Left ventricle myocardium superior (tissue), 1 donor: ENCODE measurements around the gene BABAM2. TPM values are rescaled to one million over a fixed set of nuclear protein-coding genes. Genes with fewer than 3 reads are reported as not detected.

Source experiments
- ATAC-seq: fragments of 200-7000 bp; cut with Tn5 transposase; one replicate; pipeline ENCODE4 v1.9.1; 2020; ENCODE audit warnings: mild to moderate bottlenecking, moderate library complexity
- DNase-seq: peaks from one replicate; pipeline ENCODE4 v3.0.0-alpha.2; 2020
- intact Hi-C: fragments of 100-400 bp; cut with micrococcal nuclease; formaldehyde crosslinking; loops from one replicate; pipeline ENCODE4 v1.11.0; 2022
- total RNA-seq: library from RNA; stranded (reverse); fragmentation: NEBNext Ultra II Directional; extraction: Animal tissue kit (Norgen Biotek cat#: 25700); gene quantifications from one replicate; pipeline ENCODE4 v1.2.1, GENCODE V29; 2021
- donor health status: DM: no; HTN: yes; CAD: no; lungs with severe emphysema.

BABAM2 gene
- total RNA-seq, 1 donor from 2014 or later = 56.8 TPM

DNA sequence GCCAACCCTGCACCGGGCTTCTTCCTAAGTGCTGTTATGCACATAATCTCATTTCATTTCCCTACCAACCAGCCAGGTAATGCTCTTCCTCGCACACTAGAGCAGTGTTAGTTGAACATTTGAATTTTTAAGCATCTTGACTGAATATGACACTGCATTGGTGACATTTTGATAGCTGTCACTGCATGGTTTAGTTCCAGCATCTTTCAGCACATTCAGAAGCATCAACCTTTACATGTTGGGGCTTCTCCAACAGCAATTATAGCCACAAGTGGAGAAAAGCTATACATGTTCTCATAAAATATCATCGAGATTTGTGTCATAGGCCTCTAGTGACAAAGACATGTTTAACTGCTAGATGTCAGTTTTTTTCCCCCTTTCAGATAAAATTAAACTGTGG is 272.0 kb downstream of the BABAM2 start:
- DNase-seq (no peak), ATAC-seq (no peak)
- intact Hi-C loops = no loop called here

DNA sequence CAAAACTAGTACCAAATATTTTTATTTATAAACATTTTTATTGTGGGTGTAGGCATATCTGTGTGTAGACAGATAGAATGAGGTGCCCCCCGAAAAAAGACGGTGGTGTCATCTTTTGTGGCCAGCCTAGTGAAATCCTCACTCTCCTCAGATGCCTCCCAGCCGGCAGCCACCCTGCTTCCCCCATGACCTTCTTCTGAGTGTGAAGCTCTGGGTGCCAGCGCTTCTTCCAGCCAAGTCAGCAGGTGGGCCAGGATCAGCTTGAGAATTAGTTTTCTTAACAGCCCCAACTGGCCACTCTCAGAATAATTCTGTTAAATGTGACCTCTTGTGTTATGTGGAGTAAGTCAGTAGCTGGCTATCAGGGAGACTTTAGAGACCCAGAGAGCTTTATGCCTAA is 272.5 kb downstream of the BABAM2 start:
- intact Hi-C loops = no loop called here
- peak; percentile 40 for DNase-seq
- peak; percentile 36 for ATAC-seq

DNA sequence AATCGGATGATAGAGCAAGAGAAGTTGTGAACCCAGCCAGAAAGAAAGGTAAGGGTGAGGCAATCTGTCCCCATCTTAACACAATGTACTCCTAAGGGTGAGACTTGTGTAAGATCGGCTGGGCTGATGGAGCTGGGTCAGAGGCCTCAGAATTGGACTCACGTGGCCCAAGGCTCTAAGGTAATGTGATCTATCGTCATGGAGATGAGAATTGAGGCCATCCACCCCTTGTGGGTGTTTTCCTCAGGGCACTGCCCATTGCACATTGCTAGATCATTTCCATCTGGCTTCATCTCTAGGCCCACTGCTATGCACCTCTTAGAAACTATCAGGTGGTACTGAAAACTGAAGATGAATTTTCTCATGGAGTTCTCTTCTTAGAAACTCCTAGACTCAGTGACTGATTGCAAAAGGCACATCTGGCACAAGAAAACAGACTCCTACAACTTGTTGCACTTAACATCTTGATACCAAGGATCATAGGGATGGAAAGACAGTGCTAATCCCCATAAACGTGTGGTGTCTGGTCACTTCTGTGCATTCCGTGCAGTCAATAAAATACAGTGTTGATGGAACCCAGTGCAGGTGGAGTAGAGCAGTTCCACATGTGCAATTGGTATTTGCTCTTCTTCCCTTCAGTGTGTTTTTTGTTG is 273.2 kb downstream of the BABAM2 start:
- no peak for DNase-seq
- peak; percentile 2 for ATAC-seq
- intact Hi-C loops = no loop called here

DNA sequence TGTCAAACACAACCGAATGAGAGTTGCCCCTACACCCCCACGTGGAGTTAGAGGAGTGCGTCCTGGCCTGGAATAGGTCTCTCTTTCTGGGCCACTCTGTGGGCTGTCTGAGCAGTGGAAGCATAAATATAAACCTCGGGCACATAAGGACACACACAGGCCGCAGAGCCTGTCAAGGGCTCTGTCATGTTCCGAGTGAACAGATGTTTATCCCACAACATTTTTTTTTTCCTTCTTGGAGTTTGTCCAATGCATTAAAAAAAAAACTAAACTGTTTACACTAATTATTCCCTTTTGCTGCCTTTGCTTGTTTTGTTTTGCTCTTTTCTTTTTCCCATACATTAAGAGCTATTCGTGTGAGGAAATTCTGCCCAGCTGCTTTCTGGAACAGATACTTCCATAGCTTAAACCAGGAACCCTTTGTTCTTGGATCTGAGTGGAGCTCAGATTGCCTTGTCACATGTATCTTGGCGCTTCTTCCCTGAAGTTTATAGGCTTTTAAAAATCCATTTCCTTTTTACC is 273.8 kb downstream of the BABAM2 start:
- intact Hi-C loops = no loop called here
- peak; percentile 55 for DNase-seq
- peak; percentile 96 for ATAC-seq

DNA sequence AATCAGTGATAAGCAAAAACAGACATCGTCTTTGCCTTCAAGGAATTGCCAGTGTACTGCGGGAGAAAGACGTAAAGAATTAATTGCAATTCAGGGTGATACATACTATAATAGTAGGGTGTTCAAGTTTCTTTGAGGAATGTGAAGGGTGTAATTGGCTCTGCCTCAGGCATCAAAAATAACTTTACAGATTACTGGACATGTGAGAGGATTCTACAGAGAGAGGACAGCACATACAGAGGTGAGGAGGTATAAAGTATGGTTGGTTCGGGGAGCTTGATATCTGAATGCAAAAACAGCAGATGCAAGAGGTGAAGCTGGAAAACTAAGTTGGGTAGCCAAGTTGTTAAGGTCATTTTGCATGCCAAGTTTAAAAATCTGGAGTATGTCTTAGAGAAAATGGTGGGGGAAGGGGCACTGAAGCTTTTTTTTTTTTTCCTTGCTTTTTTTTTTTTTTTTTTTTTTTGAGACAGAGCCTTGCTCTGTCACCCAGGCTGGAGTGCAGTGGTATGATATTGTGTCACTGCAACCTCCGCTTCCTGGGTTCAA is 274.6 kb downstream of the BABAM2 start:
- ATAC-seq = peak; percentile 73
- intact Hi-C loops = no loop called here
- no peak for DNase-seq

DNA sequence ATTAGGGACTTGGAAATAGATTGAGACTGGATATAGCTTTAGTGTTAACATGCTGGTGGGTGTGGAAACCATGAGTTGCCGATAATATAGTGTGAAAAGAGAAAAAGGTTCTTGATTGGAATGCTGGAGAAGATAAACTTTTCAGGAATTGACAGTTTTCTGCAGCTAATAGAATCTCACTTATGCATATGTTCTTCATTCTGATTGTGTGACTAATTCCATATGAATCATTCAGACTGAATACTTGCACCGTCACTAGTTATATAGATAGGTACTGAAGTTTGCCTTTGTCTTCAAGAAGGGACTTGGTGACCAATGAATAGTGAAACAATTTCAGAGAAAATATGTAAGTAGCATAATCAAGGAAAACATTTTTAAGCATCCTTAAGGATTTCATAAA is 276.4 kb downstream of the BABAM2 start:
- ATAC-seq (no peak), DNase-seq (no peak)
- intact Hi-C loops = no loop called here

DNA sequence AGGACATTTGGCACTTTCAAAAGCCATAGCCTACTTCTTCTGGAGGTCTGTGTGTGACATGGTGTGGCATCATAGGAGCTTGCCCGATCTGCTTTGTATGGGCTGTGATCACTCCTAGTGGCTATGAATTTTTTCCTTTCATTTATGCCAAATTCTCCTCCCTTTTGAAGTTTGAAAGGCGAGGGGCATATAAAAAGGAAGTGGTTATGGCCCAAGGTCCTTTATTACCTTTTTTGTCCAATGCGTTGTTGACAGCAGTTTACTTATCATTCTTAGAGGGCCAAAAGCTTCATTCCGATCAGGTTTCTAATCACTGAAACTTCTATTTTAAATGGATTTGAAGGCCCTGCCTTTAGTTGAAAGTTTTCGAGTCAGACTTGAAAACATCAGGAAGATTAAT is 277.8 kb downstream of the BABAM2 start:
- intact Hi-C loops = no loop called here
- DNase-seq (no peak), ATAC-seq (no peak)

DNA sequence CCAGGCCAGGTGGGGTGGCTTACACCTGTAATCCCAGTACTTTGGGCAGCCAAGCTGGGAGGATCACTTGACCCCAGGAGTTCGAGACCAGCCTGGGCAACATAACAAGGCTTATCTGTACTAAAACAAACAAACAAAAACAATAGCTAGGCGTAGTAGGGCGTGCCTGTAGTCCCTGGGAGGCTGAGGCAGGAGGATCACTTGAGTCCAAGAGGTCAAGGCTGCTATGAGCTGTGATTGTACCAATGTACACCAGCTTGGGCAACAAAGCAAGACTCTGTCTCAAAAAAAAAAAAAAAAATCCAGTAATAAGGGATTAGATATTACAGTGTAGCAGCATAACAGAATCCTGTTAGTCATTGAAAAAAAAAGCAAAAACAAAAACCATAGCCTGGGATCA is 279.0 kb downstream of the BABAM2 start:
- ATAC-seq = no peak
- DNase-seq = no peak
- intact Hi-C loops = no loop called here

DNA sequence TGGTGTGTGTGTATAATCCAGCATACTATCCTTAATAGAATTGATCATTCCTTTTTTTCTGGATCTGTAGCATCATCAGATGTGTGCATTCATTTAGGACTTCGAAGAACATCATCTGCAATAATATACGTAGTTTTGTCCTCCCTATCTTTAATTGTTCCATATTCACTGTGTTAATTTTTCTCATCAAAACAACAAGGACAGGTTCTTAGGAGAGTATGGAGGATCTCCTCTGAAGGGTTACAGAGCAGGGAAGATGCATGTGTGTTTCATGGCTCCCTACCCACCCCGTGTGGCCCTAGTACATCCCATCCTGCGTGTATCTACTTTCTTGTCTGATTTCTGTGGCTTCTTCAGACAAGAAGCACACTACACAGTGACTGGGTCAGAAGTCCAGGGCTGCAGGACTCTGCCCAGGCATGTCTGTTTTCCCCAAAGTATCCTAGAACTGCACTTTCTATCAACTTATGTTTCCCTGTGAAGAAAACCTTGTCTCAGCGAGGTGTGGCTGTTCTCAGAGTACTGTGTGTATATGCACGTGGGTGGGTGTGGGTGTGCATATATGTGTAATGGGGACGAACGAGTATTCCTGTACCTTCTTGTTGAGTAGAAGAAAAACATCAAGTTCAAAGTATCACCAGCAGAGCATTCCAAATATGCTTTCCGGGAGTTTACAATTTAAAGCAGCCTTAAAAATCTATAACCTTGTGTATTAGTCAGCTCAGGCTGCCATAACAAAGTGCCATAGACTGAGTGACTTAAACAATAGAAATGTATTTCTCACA is 281.8 kb downstream of the BABAM2 start:
- DNase-seq (no peak), ATAC-seq (no peak)
- intact Hi-C loops = no loop called here

DNA sequence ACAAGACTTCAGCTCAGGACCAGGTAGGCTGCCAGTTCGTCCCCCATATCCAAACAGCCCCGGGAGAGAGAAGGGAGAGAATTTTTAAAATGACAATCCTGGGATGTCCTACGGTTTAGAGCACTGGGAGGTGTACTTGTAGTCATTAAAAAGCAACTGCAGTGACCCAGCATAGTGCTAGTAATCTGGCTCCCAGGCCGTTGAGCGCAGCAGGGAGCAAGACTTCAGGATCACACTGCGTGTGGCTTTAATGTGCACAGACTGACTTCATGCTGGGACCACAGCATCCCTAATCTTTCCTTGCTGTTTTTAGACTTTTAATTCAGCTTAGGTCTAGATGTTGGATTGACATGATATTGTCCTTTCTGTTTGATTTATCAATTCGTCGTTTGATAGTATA is 282.8 kb downstream of the BABAM2 start:
- intact Hi-C loops = no loop called here
- no peak for DNase-seq
- no peak for ATAC-seq

DNA sequence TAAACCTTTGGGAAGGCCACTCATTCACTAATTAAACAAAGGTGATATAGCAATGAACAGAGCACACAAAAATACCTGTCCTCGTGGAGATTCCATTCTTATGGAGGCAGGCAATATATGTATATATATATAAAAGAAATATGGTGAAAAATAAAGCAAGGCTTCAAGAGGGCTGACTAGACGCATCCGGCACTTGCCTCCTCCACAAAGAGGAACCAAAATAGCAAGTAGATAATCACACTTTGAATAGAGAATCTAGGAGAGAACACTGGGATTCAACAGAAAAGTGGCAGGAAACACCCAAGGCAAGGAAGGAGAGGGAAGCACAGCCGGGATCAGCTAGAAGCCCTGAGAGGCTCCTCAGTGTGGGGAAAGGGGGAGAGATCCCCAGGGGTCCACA is 283.7 kb downstream of the BABAM2 start:
- no peak for ATAC-seq
- intact Hi-C loops = no loop called here
- DNase-seq = no peak

DNA sequence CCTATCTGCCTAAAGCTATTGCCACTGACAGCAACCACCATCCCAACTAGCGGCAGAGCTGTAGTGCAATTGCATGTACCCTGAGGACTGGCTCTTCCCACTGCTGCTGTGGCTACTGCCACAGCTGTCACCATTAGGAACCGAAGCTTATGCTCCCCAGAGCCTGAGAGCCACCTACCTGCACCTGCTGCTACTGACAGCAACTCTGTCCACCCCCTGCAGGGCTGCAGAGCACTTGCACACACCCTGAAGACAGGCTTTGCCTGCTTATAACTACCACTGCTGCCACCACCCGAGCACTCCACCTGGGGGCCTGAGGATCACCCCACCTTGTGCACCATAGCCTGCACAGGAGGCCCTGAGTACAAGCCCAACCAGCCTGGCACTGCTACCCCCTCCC is 284.5 kb downstream of the BABAM2 start:
- intact Hi-C loops = no loop called here
- DNase-seq (no peak), ATAC-seq (peak; percentile 47)

DNA sequence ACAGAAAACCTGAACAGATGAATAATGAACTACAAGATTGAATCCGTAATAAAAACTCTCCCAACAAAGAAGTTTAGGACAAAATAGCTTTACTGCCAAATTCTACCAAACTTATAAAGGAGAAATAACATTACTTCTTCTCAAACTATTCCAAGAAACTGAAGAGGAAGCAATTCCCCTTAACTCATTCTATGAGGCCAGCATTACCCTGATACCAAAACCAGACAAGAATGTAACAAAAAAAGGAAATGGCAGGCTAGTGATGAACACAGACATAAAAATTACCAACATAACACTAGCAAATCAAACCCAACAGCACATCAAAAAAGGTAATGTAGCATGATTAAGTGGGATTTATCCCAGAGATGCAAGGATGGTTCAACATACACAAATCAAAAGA is 288.4 kb downstream of the BABAM2 start:
- DNase-seq (no peak), ATAC-seq (no peak)
- intact Hi-C loops = no loop called here

DNA sequence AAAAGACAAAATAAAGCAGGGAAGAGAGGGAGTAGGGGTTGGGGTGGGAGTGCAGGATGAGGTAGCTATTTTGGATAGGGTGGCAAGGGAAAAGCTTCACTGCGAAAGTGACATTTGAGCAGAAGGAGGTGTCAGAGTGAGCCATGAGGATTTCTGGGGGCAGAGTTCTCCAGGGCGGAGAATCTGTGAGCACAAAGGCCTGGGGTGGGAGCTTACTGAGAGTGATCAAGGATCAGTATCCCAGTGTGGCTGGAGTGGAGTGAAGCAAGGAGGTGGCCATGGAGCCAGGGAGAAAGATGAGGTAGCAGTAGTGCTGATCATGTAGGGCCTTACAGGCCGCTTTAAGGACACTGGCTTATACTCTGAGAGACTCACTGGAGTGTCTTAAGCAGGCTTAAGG is 291.3 kb downstream of the BABAM2 start:
- DNase-seq (no peak), ATAC-seq (no peak)
- intact Hi-C loops = no loop called here

DNA sequence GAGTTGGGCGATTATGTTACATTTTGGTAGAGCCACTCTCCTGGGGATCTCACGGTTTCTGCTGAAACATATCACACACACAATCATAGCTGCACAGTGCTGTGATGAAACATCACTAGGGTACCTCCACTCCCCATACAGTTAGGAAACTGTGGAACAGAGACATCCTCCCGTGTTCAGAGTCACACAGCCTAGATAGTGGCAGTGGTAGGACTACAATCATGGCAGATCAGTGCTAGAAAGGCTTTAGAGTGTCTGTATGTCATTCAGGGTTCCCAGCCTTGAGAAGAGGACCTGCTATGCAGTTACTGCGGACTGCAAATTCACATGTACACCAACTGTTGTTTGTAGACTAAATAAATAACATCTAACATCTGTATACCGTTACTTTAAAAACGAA is 291.8 kb downstream of the BABAM2 start:
- no peak for ATAC-seq
- intact Hi-C loops = no loop called here

DNA sequence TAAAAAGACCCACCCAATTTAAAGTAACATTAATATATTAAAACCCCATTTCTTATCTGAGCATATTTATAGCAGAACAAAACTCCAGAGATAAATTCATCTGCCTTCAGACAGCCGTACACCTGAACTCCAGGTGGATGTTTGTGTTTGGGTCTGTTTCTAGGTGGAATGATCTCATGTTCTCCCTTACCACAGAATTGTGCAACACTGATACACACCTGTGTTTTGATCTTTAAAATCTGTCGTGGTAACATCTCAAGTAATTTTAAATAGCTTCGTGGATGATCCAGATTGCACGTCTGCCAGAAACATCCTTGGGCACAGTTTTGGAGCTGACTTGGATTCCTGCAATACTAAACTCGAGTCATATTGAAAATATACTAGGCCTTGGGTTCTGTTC is 294.6 kb downstream of the BABAM2 start:
- ATAC-seq = no peak

More for the DNA sequence above, 291.8 kb downstream of the BABAM2 start:
- no peak for DNase-seq

DNA sequence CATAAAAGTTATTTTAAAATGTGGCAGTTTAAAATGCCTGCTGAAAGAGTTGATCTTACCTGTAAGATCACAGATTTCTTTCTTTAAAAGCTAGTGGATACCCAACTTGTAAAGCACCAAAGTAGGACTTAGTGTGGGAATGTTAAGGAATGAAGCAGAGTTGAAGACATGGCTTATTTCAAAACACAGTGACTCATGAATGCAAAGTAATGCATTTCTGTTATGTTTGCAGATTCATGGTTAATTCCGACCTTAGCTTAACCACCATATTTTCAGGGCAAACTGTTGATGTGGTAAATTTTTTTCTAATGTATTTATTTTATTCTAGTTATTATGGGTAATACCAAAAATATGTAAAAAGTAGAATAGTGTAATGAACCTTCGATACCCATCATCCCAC is 295.4 kb downstream of the BABAM2 start:
- no peak for DNase-seq
- intact Hi-C loops = no loop called here
- no peak for ATAC-seq

More for the DNA sequence above, 294.6 kb downstream of the BABAM2 start:
- intact Hi-C loops = no loop called here
- no peak for DNase-seq

DNA sequence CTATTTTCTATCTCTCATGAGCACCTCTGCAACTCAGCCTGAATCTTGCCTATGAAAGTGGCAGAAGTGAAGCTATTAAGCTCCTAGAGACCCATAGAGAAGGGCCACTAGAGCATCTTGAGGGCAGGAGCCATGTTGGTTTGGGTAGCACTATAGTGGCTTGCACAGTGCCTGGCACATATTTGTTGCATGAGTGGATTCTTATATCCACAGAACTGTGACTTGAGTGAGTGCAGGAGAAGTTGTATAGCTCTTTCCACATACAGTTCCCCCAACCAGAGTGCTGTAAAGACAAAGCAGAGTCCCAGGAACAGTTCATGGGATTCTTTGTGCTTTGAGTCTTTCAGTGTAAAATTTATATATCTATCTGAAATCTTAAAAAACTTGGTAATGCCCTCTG is 296.7 kb downstream of the BABAM2 start:
- intact Hi-C loops = no loop called here
- DNase-seq = no peak
- ATAC-seq = no peak

DNA sequence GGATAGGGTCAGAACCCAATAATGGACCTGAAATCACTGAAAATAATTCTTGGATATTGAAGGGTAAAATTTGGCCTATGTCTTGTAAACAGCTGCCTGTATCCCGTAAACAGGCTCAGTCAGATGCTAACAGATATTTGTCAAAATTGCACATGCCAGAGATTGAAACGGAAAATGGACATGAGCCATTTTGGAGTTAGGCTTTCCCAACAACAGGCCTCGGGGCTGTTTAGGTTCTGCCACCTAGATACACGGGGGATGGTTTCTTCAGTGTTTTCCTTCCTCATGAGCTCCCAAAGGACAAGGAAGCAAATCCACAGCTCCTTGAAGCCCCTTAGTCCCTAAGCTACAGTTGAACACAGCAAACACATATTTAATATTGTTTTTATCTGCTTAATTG is 297.9 kb downstream of the BABAM2 start:
- DNase-seq (no peak), ATAC-seq (no peak)
- intact Hi-C loops = no loop called here

DNA sequence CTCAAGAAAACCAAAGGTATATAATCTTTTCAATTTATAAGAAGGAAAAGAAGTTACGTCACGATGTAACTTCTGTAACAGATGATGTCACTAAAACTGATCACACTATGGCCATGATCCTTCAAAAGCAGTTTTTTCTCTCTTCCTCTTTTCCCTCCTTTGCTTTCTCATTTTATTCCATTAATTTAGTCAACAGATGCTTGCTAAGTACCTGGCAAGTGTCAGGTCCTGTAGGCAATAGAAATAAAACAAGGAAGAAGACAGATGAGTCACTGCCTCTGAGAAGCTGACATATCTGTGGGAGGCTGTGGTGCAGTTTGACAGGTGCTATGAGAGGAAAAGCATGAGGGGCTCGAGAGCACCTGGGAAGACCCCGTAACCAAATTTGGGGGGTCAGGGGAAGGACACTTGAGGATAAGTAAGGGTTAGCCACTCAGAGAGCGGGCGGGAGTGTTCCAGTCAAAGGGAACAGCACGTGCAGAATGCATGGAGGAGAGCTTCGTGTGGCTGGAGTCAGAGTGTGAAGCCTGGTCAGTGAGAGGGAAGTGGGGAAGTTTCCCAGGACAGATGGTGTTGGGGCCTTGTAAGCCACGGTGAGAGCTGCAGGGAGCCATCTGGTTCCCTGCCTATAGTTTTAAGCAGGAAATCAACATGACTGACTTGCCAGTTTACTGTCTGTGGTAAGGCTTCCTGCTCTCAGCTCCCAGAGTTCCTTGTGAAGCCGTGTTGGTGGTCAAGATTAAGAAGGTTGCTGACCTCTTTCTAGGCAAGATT is 303.3 kb downstream of the BABAM2 start:
- ATAC-seq = no peak
- DNase-seq = no peak
- intact Hi-C loops = no loop called here
